MM.1S (cell line): ENCODE results near the gene SMARCD3.

Experiments
- DNase-seq: peaks from one replicate; pipeline ENCODE4 v3.0.0-alpha.2; 2015
- H2AFZ ChIP-seq: fragments of 300-600 bp; sonication (generic); 2 replicates; pipeline ENCODE4 v1.6.0; 2016; ENCODE audit warnings: antibody characterized with exemption, low read length
- H3F3A ChIP-seq: fragments of 300-600 bp; sonication (generic); 2 replicates; pipeline ENCODE4 v1.6.1; 2016; ENCODE audit warnings: mild to moderate bottlenecking, antibody characterized with exemption, low read length, moderate library complexity, mixed read lengths; ENCODE audit not compliant: insufficient read depth
- H3K27ac ChIP-seq: fragments of 300-600 bp; sonication (generic); 2 replicates; pipeline ENCODE4 v1.5.1; 2016; ENCODE audit warnings: mild to moderate bottlenecking, low read length
- H3K27me3 ChIP-seq: fragments of 300-600 bp; sonication (generic); replicated peaks from 2 replicates; pipeline ENCODE4 v1.6.0; 2016; ENCODE audit warnings: low read length; ENCODE audit not compliant: insufficient read depth
- H3K36me3 ChIP-seq: fragments of 300-600 bp; sonication (generic); replicated peaks from 2 replicates; pipeline ENCODE4 v1.6.1; 2016; ENCODE audit warnings: mild to moderate bottlenecking, low read length, mixed read lengths; ENCODE audit not compliant: insufficient read depth
- H3K4me1 ChIP-seq: fragments of 300-600 bp; sonication (generic); 2 replicates; pipeline ENCODE4 v1.6.1; 2016; ENCODE audit warnings: low read length, mixed read lengths
- H3K4me2 ChIP-seq: fragments of 300-600 bp; sonication (generic); 2 replicates; pipeline ENCODE4 v1.6.0; 2016; ENCODE audit warnings: low read depth, low read length
- H3K4me3 ChIP-seq: fragments of 300-600 bp; sonication (generic); 2 replicates; pipeline ENCODE4 v1.5.1; 2016; ENCODE audit warnings: low read length, mixed read lengths
- H3K79me2 ChIP-seq: fragments of 300-600 bp; sonication (generic); 2 replicates; pipeline ENCODE4 v1.6.1; 2016; ENCODE audit warnings: mixed run types, low read length, mixed read lengths
- H3K9ac ChIP-seq: fragments of 300-600 bp; sonication (generic); 2 replicates; pipeline ENCODE4 v1.6.1; 2016; ENCODE audit warnings: low read length, mixed read lengths
- H3K9me2 ChIP-seq: fragments of 300-600 bp; sonication (generic); replicated peaks from 2 replicates; pipeline ENCODE4 v1.6.1; 2016; ENCODE audit warnings: mild to moderate bottlenecking, low read length, mixed read lengths; ENCODE audit not compliant: insufficient read depth
- H3K9me3 ChIP-seq: fragments of 300-600 bp; sonication (generic); replicated peaks from 2 replicates; pipeline ENCODE4 v1.6.1; 2016; ENCODE audit warnings: mild to moderate bottlenecking, low read length, mixed read lengths; ENCODE audit not compliant: insufficient read depth
- H4K20me1 ChIP-seq: fragments of 300-600 bp; sonication (generic); 2 replicates; pipeline ENCODE4 v1.6.1; 2016; ENCODE audit warnings: mild to moderate bottlenecking, low read length, moderate library complexity, mixed read lengths; ENCODE audit not compliant: insufficient read depth
- CTCF ChIP-seq: fragments of 300-600 bp; sonication (generic); IDR thresholded peaks from 2 replicates; pipeline ENCODE4 v1.5.1; 2016; ENCODE audit warnings: antibody characterized with exemption, low read length, mixed read lengths
- EZH2 ChIP-seq: fragments of 300-600 bp; sonication (generic); optimal IDR thresholded peaks from 2 replicates; pipeline ENCODE3; 2017; ENCODE audit warnings: low read depth, mild to moderate bottlenecking, antibody characterized with exemption, low read length, mixed read lengths
- EZH2phosphoT487 ChIP-seq: fragments of 300-600 bp; sonication (generic); IDR thresholded peaks from 2 replicates; pipeline ENCODE4 v1.6.1; 2018; ENCODE audit warnings: antibody characterized with exemption, low read length

The SMARCD3 gene

GRCh38 chr7:151277631-151278030 lies 29.1 kb upstream of the SMARCD3 start:
- Histone ChIP-seq H2AFZ (0 out of 2 replicates have a peak overlapping the region, but pooled peaks have one; percentile 35), H3K9me2 (no peaks in the 10 kb centered on the region), H3K4me2 (peak overlapping the region; percentile 58; the same call in 1 of the 2 replicates)

GRCh38 chr7:151276666-151277590 lies 28.4 kb upstream of the SMARCD3 start:
- Histone ChIP-seq H3K4me2 (peak overlapping the region; percentile 58; the same call in 1 of the 2 replicates), H3K4me3 (peak overlapping the region; percentile 36; the same call in 1 of the 2 replicates), H3K27me3 (peaks cover 50% of the 10 kb centered on the region), H3K36me3 (no peaks in the 10 kb centered on the region), H3F3A (no peaks in the 10 kb centered on the region), H2AFZ (peak overlapping the region; percentile 35; the same call in 1 of the 2 replicates), H3K27ac (no peak overlapping the region), H3K9me3 (no peaks in the 10 kb centered on the region), H3K9me2 (no peaks in the 10 kb centered on the region), H3K79me2 (no peaks in the 10 kb centered on the region), H3K4me1 (no peaks in the 10 kb centered on the region), H3K9ac (no peak overlapping the region), H4K20me1 (no peaks in the 10 kb centered on the region)
- TF ChIP-seq EZH2phosphoT487 (no peak), CTCF (no peak), EZH2 (no peak)
- peak; percentile 50 for DNase-seq

More at GRCh38 chr7:151277631-151278030, 29.1 kb upstream of the SMARCD3 start:
- no peaks in the 10 kb centered on the region for H3K9me3 ChIP-seq
- H3F3A ChIP-seq = no peaks in the 10 kb centered on the region
- peaks cover 52% of the 10 kb centered on the region for H3K27me3 ChIP-seq
- no peaks in the 10 kb centered on the region for H4K20me1 ChIP-seq
- DNase-seq = no peak
- no peaks in the 10 kb centered on the region for H3K4me1 ChIP-seq
- no peaks in the 10 kb centered on the region for H3K79me2 ChIP-seq
- H3K4me3 ChIP-seq = no peak overlapping the region
- H3K9ac ChIP-seq = no peak overlapping the region
- TF ChIP-seq EZH2phosphoT487 = no peak
- no peak for TF ChIP-seq EZH2
- no peak overlapping the region for H3K27ac ChIP-seq
- no peaks in the 10 kb centered on the region for H3K36me3 ChIP-seq

GRCh38 chr7:151275813-151276577 lies 27.5 kb upstream of the SMARCD3 start:
- peaks cover 50% of the 10 kb centered on the region for H3K27me3 ChIP-seq
- H2AFZ ChIP-seq = no peak overlapping the region
- no peaks in the 10 kb centered on the region for H3K9me2 ChIP-seq
- no peak for DNase-seq
- no peak overlapping the region for H3K27ac ChIP-seq
- no peak overlapping the region for H3K9ac ChIP-seq
- no peaks in the 10 kb centered on the region for H4K20me1 ChIP-seq
- H3F3A ChIP-seq = no peaks in the 10 kb centered on the region
- TF ChIP-seq EZH2 (no peak), CTCF (no peak), EZH2phosphoT487 (no peak)
- no peak overlapping the region for H3K4me3 ChIP-seq
- H3K36me3 ChIP-seq = no peaks in the 10 kb centered on the region
- no peaks in the 10 kb centered on the region for H3K4me1 ChIP-seq
- no peaks in the 10 kb centered on the region for H3K9me3 ChIP-seq
- H3K4me2 ChIP-seq = 0 out of 2 replicates have a peak overlapping the region, but pooled peaks have one; percentile 1
- no peaks in the 10 kb centered on the region for H3K79me2 ChIP-seq
